GM10248 (cell line): ENCODE measurements around the gene TMUB2.
A peak's percentile ranks its signal among the peaks of the same experiment; 100 is the strongest.

Experiments
- CTCF ChIA-PET: fragments of 300-600 bp; sonication (Branson Sonifier 250); formaldehyde crosslinking; extraction: SDS; loops from one replicate; lab custom pipeline; 2021; ENCODE audit warnings: antibody characterized with exemption; lab: Yijun Ruan, JAX
- POLR2A ChIA-PET: fragments of 350-650 bp; sonication (Branson Sonifier 250); formaldehyde crosslinking; extraction: SDS; loops from one replicate; lab custom pipeline; 2020; ENCODE audit warnings: antibody characterized with exemption; lab: Yijun Ruan, JAX
- DNase-seq: peaks from one replicate; pipeline ENCODE4 v3.0.0; 2012; ENCODE audit errors: extremely low spot score
- CTCF ChIP-seq: IDR thresholded peaks from 2 replicates; pipeline ENCODE4 v1.5.1; 2012; ENCODE audit warnings: mild to moderate bottlenecking, low read depth; ENCODE audit errors: extremely low read depth, missing control alignments, control extremely low read depth

TMUB2 gene

GRCh38 chr17:44193326-44194084, 6.7 kb downstream of the TMUB2 start:
- DNase-seq: no peak
- TF ChIP-seq CTCF: no peak
- CTCF ChIA-PET: interaction anchor here (1.3 to 1.8 kb wide), 2 partner anchors 11 to 25 kb away, joined by 3 to 7 read pairs; no protein-coding TSS in a partner anchor
- POLR2A ChIA-PET: no interaction called here

GRCh38 chr17:44197107-44197506, 10.3 kb downstream of the TMUB2 start:
- DNase-seq: no peak
- POLR2A ChIA-PET: no interaction called here

GRCh38 chr17:44197980-44198720, 11.4 kb downstream of the TMUB2 start:
- CTCF ChIA-PET: interaction anchor here (0.9 to 6.5 kb wide), 7 partner anchors 10 to 154 kb away, joined by 3 to 61 read pairs (median 6); partner anchors contain the start of gene GRN
- TF ChIP-seq CTCF: peak; percentile 16
- POLR2A ChIA-PET: interaction anchor here (0.6 to 1.2 kb wide), 2 partner anchors 13 to 18 kb away, joined by 4 to 9 read pairs; no protein-coding TSS in a partner anchor
- DNase-seq: peak; percentile 67

More at GRCh38 chr17:44197107-44197506, 10.3 kb downstream of the TMUB2 start:
- TF ChIP-seq CTCF: no peak
- CTCF ChIA-PET: interaction anchor here (6.5 kb wide), 1 partner anchor 14 kb away, joined by 61 read pairs; no protein-coding TSS in a partner anchor

GRCh38 chr17:44198721-44199552, 12.2 kb downstream of the TMUB2 start:
- DNase-seq: peak; percentile 90
- no peak for TF ChIP-seq CTCF

GRCh38 chr17:44199553-44200477, 13.0 kb downstream of the TMUB2 start, which contains the start of gene ATXN7L3:
Gene ATXN7L3 (minus strand): TSS chr17:44199884. CDS start chr17:44198070, 1,814 bp downstream.
- no peak for TF ChIP-seq CTCF
- POLR2A ChIA-PET: interaction anchor here (0.6 to 1.3 kb wide), 8 partner anchors 8 to 279 kb away, joined by 3 to 7 read pairs (median 4); no protein-coding TSS in a partner anchor
- DNase-seq: peak; percentile 99
- CTCF ChIA-PET: interaction anchor here (1.0 to 6.5 kb wide), 3 partner anchors 11 to 127 kb away, joined by 3 to 61 read pairs (median 4); no protein-coding TSS in a partner anchor

More at GRCh38 chr17:44198721-44199552, 12.2 kb downstream of the TMUB2 start:
- ChIA-PET POLR2A (interaction anchor here (0.6 to 1.2 kb wide), 2 partner anchors 13 to 17 kb away, joined by 4 to 9 read pairs; no protein-coding TSS in a partner anchor), CTCF (interaction anchor here (0.9 to 6.5 kb wide), 8 partner anchors 10 to 153 kb away, joined by 3 to 61 read pairs (median 5); partner anchors contain the start of gene GRN)
